HL-60 (cell line): ENCODE results near the gene ZNF185.

Experiments used
- DNase-seq, 2 experiments: peaks; one replicate each; pipeline ENCODE4 v3.0.0-alpha.2; 2010 to 2020; ENCODE audit warnings: low read depth in 1 of 2, low spot score in 1 of 2
- H3K27ac ChIP-seq: fragments of 250-450 bp; sonication (Bioruptor Pico); replicated peaks from 2 replicates; pipeline ENCODE4 v1.5.1; 2020; ENCODE audit warnings: mild to moderate bottlenecking, moderate library complexity
- H3K27me3 ChIP-seq: fragments of 250-450 bp; sonication (Bioruptor Pico); 2 replicates; pipeline ENCODE4 v1.5.1; 2021; ENCODE audit warnings: mild to moderate bottlenecking, moderate library complexity; ENCODE audit not compliant: insufficient read depth, poor library complexity, severe bottlenecking
- H3K4me3 ChIP-seq: replicated peaks from 2 replicates; pipeline ENCODE4 v1.5.1; 2011; ENCODE audit warnings: mild to moderate bottlenecking, control low read depth, low read length; ENCODE audit not compliant: insufficient read depth
- CTCF ChIP-seq: IDR thresholded peaks from one replicate; pipeline ENCODE4 v1.5.1; 2011; ENCODE audit warnings: low read length, control low read depth, inconsistent platforms; ENCODE audit not compliant: insufficient read depth
- GABPA ChIP-seq: IDR thresholded peaks from 2 replicates; pipeline ENCODE4 v1.6.1; 2012; ENCODE audit warnings: low read depth
- POLR2AphosphoS5 ChIP-seq: IDR thresholded peaks from 2 replicates; pipeline ENCODE4 v1.6.1; 2012; ENCODE audit warnings: low read depth
- REST ChIP-seq: IDR thresholded peaks from 2 replicates; pipeline ENCODE4 v1.6.1; 2012; ENCODE audit warnings: low read depth; ENCODE audit not compliant: insufficient replicate concordance
- SPI1 ChIP-seq: IDR thresholded peaks from 2 replicates; pipeline ENCODE4 v1.6.1; 2012; ENCODE audit warnings: low read depth, mild to moderate bottlenecking, borderline replicate concordance

Gene ZNF185

GRCh38 chrX:152929898-152930297 lies 32.0 kb downstream of the ZNF185 start:
- Histone ChIP-seq H3K27me3 (no peaks in the 10 kb centered on the region), H3K27ac (no peak overlapping the region), H3K4me3 (no peak overlapping the region)
- no peak for DNase-seq
- no peak for TF ChIP-seq REST
- TF ChIP-seq CTCF = no peak
- TF ChIP-seq SPI1 = no peak
- TF ChIP-seq POLR2AphosphoS5 = no peak
- no peak for TF ChIP-seq GABPA

GRCh38 chrX:152930516-152930915 lies 32.6 kb downstream of the ZNF185 start:
- TF ChIP-seq CTCF (no peak), SPI1 (no peak), GABPA (no peak), POLR2AphosphoS5 (no peak), REST (no peak)
- DNase-seq = no peak
- Histone ChIP-seq H3K27me3 (no peaks in the 10 kb centered on the region), H3K27ac (no peak overlapping the region), H3K4me3 (no peak overlapping the region)

- no peak overlapping the region for H3K27ac ChIP-seq
- DNase-seq = no peak
- H3K4me3 ChIP-seq = no peak overlapping the region
- H3K27me3 ChIP-seq = no peaks in the 10 kb centered on the region
- TF ChIP-seq REST (no peak), SPI1 (no peak), CTCF (no peak)
Measured at GRCh38 chrX:152932144-152932543, 34.3 kb downstream of the ZNF185 start.
